NOMO-1 (cell line): ENCODE measurements around the gene IGFBP7.
"Not testable (repeated sequence)": the region's sequence is repeated elsewhere in the genome, so short reads cannot be mapped to it uniquely, and the experiment has no call there.

ENCODE experiments used
- DNase-seq, 2 experiments: peaks; one replicate each; lab custom pipeline; 2025; ENCODE audit not compliant: unreplicated experiment in 2 of 2; lab: John Stamatoyannopoulos, UW

Gene IGFBP7

GRCh38 chr4:57075367-57075766, 34.8 kb downstream of the IGFBP7 start:
- no peak for DNase-seq

- DNase-seq = no peak
Measured at GRCh38 chr4:57074744-57075143, 35.4 kb downstream of the IGFBP7 start.

- DNase-seq = no peak
Measured at GRCh38 chr4:57073559-57073958, 36.6 kb downstream of the IGFBP7 start.

- DNase-seq = peak; percentile 55 to 78
Measured at GRCh38 chr4:57071326-57071725, 38.9 kb downstream of the IGFBP7 start.

DNA sequence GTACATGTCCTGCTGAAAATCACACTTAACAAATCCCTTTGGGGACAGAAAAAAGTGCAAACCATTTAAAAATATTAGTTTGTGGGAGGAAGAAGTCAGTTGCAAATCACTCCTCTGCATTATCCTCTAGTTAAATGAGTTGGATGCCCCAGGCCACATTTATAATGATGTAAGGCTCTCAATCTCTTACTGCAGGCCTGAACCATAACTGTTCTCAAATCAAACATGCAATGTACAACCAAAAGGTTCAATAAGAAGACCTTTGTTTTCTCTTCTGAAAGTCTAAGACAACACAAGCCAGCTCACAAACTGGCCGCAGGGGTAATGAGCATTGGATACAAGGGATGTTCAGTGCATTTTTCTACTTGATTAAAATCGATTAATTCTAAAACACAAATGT, 39.7 kb downstream of the IGFBP7 start:
- no peak for DNase-seq

GRCh38 chr4:57068237-57068981, 41.8 kb downstream of the IGFBP7 start:
- DNase-seq = no peak

DNA sequence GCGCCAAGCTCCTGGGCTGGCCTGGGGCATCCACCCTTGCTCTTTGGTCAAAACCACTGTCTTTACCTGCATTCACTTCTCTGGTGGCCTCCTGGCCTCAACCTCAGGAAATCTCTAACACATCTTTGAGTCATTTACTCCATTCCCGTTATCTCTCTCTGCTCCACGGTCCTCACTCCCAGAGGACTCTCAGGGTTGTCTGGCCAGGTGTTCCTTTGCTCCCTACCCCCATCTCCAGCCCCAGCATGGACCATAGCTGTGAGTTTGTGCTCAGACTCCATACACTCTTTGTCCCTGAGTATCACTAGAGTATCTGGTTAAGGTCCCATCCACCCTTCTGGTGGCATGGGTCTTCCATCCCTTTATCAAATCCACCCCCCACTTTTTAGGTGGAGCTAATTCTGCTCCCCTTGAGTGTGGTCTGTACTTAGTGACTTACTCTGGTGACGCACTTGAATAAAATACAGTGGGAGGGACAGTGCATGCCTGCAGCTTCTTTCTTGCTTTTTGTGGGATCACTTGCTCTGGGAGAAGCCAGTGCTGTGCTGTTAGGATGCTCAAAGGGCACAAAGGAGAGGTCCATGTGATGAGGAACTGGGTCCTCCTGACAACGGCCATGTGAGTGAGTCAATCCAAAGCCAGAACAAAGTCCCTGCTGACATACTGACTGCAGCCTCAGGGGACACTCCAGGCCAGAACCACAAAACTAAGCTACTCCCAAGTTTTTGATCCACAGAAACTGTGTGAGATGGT, 44.3 kb downstream of the IGFBP7 start:
- DNase-seq = no peak

DNA sequence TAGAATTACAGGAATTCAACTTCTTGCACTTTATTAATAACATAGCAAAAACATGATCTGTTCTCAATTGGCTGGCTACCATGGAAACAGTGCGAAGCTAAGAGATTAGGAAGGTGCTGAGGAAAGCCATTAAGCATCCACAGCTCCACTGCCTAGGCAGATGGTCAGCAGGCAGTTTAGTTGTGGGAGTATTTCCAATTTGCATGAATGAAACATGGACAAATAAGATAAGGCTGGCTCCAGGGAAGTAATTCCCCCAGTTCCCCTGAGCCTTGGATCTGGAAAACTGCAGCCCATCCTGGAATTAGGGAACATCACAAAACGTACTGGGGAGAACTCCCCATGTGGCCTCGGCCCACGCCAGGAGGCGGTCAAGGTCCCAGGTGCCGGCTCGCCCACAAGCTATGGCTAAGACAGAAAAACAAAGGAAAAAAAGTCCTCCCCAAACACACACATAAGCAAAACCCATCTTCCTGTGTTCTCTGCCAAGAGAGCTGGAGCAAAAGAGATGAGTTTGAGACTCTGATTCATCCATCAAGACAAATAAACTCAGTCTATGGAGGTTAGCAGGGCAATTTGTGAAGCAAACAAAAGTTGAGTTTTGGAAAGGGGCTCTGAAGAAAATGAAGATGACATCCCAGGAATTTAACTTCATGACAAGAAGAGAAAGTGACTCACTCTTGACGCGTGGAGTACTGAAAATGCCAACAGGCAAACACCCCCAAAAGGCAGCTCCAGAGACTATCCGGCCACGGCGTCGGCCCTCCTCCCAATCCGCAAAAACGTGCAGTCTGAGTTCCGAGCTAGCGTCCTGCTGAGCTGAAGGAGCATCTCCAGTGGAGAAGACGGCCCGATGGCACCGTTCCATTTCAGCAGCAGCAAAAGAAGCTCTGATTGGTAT, 45.1 kb downstream of the IGFBP7 start:
- no peak for DNase-seq

DNA sequence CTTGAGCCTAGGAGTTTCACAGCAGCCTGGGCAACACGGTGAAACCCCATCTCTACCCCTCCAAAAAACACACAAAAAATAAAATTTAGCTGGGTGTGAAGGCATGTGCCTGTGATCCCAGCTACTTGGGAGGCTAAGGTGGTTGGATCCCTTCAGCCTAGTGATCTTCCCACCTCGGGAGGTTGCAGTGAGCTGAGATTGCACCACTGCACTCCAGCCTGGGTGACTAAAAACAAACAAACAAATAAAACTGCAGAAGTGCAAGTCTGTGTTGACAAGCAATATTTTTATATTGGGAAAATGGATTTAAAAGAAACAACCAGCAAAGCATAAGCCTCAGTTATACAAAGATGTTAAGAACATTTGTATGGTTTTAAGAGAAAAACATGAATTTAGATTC, 46.1 kb downstream of the IGFBP7 start:
- DNase-seq = no peak

DNA sequence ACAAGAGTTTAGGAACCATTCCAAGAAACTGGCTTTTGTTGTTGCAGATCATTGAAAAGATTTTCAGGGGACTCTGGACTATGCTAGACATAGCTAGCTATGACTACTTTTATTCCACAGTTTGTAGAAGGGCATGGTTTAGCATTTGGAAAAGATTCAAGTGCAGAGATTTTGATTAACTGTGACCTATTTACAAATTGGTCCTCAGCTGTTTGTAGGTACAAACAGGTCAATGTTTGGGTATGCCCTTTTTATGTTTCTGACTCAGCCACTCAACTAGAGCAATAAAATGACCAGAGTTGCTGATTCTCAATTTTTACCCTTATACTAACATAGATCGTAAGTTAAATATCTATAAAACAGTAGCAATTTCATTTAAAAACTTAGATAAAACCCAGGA, 46.7 kb downstream of the IGFBP7 start:
- no peak for DNase-seq

GRCh38 chr4:57061395-57061794, 48.8 kb downstream of the IGFBP7 start:
- DNase-seq = no peak

GRCh38 chr4:57060717-57061067, 49.5 kb downstream of the IGFBP7 start:
- DNase-seq = not testable (repeated sequence)

DNA sequence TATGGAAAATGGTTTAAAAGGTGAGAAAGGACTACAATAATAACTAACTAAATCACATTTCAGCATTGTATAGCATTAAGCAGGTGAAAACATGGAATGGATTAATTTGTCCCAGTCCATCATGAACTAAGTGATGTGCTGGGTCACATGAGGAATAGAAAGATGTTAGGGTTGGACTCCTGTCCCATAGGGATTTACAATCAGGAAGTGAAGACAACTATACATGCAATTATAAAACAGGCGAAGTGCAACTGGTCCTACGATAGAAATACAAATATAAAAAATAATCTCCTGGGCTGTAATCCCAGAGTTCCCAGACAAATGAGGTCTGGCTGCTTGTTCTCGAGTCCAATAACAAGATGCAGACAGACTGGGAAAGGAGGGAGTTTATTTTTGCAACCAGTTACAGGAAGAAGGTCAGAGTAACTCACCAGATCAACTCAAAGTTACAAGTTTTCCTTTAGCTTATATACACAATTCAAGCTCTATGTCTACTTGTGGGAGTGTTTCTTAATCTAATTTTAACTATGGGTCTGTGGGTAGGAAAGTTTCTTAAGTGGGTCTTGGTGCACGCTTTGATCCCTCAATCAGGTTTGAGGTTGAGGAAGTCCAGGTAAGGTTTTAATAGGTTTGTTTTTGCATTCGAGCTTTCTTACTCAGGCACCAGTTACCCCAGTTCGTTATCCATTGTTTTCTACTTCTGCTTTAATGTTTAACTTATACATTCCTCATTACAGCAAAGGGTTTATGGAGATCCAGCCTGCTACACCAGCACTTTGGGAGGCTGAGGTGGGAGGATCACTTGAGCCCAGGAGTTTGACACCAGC, 50.1 kb downstream of the IGFBP7 start:
- DNase-seq = no peak

DNA sequence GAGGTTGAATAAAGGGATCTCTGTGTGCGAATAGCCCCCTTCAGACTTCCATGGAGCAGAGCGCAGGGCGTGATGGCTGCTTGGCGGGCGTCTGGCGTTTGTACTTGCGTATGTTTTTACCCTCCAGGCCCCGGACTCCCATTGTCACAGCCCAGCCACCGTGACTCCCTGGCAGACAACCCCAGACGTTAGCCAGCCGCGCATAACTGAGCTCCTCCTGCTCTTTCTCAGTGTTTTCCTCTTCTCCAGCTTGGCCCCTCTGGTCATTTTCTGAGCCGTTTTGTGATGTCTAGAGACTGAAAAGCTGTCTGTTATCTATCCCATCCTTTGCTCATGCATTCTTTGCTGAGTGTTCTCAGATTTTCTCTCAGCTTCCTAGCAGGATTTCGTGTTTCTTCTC, 54.3 kb downstream of the IGFBP7 start:
- DNase-seq = no peak

DNA sequence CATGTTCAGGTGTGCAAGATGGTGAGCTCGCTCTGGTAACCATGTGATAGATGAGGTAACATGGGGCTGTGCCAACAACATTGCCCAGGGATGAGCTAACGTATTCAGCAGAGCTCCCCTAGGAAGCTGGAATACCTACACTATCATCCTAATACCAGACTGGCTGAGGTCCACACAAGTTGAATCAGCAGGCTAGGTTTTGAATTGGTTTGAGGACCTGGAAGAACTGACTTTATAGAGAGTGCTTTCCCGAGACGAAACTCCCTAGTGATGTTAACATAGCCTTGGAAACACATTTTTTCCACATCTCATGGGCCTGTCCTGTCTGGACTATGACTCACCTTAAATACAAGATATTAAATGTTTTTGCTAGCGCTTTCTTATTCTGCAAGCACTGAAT, 56.7 kb downstream of the IGFBP7 start:
- DNase-seq = no peak

DNA sequence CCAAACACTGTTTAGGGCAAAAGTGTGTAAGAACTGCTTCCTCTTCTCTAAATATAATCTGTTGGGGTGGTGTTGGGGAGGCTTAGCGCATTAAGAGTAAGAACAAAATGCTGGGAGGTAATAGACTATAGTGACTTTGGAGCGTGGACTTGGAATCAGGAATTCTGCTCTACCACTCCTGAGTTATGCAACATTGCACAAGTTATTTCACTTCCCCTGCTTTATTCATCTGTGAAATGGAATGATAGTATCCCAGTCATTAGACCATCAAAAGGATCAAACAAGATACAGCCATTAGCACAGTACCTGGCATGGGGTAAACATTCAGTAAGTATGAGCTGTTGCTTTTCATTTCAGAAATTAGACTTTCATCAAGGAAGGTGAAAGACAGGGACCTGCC, 58.7 kb downstream of the IGFBP7 start:
- DNase-seq = peak in 1 of 2 experiments; percentile 10

DNA sequence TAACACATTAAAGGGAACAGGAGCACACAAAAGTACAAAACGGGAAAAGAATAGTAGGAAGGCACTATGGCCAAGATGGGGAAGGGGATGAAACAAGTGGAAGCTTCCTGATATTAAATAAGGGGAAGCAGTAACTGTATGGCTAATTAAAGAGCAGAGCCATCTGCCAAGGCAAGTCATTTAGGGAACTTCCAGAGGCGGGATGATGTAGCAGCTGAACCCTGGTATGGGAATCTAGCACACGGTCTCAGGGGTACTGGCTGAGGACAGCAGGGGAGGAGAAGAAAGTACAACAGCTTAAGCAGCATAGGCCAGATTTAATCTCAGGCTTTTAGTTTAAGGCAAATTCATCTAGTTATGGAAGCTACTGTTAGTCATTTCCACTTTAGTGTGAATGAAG, 59.1 kb downstream of the IGFBP7 start:
- DNase-seq = peak in 1 of 2 experiments; percentile 58

DNA sequence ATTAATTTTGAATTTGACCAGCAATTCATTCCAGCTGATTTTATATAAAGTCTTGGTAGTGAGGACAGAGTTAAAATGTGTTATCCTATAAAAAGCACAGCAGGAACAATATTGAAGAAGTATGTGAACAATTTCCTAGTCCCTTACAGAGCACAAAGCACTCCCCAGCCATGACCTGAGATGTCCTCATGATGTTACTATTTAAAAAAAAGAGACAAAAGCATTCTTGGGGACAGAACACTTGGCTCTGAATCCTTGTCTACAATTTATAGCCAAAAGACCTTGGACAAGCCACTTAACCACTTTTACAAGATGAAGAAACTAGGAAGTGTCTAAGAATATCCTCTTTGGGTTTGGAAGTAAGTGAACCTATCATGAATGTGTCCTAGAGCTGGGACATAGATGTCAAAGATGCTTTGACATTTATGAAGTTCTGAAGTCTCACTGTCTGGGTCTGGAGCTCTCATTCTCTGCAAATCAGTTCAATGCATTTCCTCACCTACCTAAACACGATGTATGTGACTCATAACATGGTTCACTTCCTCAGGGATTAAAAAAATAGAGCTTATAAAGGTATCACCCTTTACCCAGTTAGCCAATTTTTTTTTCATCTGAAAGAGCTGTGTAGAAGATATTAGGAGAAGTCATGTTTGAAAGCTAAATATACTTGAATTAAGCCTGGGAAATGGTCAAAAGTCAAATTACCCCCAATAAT, 61.4 kb downstream of the IGFBP7 start:
- no peak for DNase-seq

- not testable (repeated sequence) for DNase-seq
Measured at GRCh38 chr4:57047046-57047445, 63.1 kb downstream of the IGFBP7 start.

DNA sequence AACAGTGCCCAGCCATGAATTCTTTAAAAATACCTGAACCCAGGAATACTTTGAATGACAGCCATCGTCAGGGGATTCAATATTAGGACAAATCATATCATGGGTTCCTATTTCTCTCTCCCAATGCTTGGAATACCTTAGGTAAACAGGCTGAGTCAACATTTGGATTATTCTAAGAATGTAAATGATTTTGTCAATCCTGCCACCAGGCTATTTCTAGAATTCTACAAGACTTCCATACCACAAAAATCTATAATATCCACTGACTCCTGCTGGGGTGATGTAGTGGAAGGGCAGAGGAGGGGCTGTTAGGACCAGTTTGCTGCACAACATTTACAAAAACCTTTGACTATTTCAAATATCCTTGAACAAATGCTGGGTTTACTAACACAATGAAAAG, 65.2 kb downstream of the IGFBP7 start:
- DNase-seq = no peak
